ENCODE measurements around the gene FIGN.

DNA sequence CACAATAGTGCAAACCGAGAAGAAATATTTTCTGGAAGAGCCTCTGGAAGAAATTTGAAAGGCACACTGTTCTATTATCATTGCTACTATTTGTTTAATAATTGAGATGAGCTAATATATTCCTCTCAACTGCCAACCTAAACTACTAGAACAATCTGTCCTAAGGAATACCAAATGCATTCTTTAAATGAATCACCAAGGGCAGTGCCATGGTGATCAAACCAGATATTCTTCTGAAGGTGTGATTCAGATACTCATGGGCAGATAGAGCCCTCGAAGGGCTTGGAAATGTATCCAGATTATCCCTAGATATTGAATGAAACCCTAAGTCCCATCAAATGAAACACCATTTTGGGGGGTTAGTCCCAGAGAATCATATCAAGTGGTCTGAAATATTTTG, 76.6 kb downstream of the FIGN start:
- TF ChIP-seq, protein P1, sequence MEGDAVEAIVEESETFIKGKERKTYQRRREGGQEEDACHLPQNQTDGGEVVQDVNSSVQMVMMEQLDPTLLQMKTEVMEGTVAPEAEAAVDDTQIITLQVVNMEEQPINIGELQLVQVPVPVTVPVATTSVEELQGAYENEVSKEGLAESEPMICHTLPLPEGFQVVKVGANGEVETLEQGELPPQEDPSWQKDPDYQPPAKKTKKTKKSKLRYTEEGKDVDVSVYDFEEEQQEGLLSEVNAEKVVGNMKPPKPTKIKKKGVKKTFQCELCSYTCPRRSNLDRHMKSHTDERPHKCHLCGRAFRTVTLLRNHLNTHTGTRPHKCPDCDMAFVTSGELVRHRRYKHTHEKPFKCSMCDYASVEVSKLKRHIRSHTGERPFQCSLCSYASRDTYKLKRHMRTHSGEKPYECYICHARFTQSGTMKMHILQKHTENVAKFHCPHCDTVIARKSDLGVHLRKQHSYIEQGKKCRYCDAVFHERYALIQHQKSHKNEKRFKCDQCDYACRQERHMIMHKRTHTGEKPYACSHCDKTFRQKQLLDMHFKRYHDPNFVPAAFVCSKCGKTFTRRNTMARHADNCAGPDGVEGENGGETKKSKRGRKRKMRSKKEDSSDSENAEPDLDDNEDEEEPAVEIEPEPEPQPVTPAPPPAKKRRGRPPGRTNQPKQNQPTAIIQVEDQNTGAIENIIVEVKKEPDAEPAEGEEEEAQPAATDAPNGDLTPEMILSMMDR (IDR thresholded peaks at IDR 0.05): no peak
- TF ChIP-seq POLR2A (IDR thresholded peaks at IDR 0.05): no peak
